Type B pancreatic cell (in vitro differentiated cells): Measurements from ENCODE around the gene LMAN2L. TPM values are rescaled to one million over a fixed set of nuclear protein-coding genes. Genes with fewer than 3 reads are reported as not detected.

ENCODE experiments used
- DNase-seq: peaks from one replicate; pipeline ENCODE4 v3.0.0; 2021; ENCODE audit warnings: mixed read lengths; ENCODE audit not compliant: unreplicated experiment; ENCODE audit errors: extremely low spot score
- H3K27ac Mint-ChIP-seq: 2 replicates; pipeline ENCODE4 v1.8.0; 2021; ENCODE audit warnings: mild to moderate bottlenecking, mixed read lengths
- H3K27me3 Mint-ChIP-seq: 2 replicates; pipeline ENCODE4 v1.8.0; 2021; ENCODE audit warnings: mixed read lengths
- H3K36me3 Mint-ChIP-seq: 2 replicates; pipeline ENCODE4 v1.8.0; 2021; ENCODE audit warnings: mixed read lengths
- H3K4me1 Mint-ChIP-seq: one replicate; pipeline ENCODE4 v1.8.0; 2021; ENCODE audit warnings: mixed read lengths; ENCODE audit not compliant: unreplicated experiment
- H3K4me3 Mint-ChIP-seq: 2 replicates; pipeline ENCODE4 v1.8.0; 2021; ENCODE audit warnings: mild to moderate bottlenecking, mixed read lengths
- H3K9me3 Mint-ChIP-seq: 2 replicates; pipeline ENCODE4 v1.8.0; 2021; ENCODE audit warnings: mixed read lengths
- total RNA-seq: library from RNA; stranded (reverse); gene quantifications from 2 replicates; pipeline ENCODE4 v1.2.1, GENCODE V29; 2021; ENCODE audit warnings: low replicate concordance
- TF ChIP-seq, protein P1 (sequence below): fragments of 200-600 bp; sonication (generic); conservative IDR thresholded peaks from 2 replicates; pipeline ENCODE4 v1.5.0; 2021; ENCODE audit warnings: antibody characterized with exemption, mild to moderate bottlenecking

The LMAN2L gene
- total RNA-seq, 1 donor from 2014 or later: 31.9 TPM

DNA sequence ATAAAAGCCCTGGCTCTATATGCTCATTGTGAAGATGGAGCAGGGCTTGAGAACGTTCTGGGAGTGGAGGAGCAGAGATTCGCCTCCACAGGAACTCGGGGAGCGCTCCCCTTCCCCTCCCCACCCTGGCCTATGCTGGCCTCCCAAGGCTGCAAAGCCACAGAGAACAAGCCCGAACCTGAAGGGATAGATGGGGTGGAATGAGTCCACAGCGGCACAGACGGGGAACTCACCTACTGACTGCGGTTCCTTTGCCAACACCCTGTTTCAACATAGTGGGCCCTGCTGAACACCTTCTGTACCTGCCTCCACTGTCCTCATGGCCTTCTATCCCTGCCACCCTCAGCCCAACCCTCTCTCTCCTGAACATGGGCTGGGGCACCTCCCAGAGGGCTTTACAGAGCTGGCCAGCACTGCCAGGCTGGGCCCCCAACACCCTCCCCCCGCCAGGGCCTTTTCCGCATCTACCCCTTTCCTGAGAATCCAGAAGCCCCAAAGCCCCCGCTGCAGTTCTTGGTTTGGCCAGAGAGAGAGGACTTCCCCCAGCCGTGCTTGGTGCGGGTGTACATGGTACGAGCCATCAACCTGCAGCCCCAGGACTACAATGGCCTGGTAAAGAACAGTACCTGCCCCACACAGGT is 41.5 kb downstream of the LMAN2L start:
- no peak for DNase-seq
- no peak overlapping the region for H3K4me3 Mint-ChIP-seq
- TF ChIP-seq, protein P1, sequence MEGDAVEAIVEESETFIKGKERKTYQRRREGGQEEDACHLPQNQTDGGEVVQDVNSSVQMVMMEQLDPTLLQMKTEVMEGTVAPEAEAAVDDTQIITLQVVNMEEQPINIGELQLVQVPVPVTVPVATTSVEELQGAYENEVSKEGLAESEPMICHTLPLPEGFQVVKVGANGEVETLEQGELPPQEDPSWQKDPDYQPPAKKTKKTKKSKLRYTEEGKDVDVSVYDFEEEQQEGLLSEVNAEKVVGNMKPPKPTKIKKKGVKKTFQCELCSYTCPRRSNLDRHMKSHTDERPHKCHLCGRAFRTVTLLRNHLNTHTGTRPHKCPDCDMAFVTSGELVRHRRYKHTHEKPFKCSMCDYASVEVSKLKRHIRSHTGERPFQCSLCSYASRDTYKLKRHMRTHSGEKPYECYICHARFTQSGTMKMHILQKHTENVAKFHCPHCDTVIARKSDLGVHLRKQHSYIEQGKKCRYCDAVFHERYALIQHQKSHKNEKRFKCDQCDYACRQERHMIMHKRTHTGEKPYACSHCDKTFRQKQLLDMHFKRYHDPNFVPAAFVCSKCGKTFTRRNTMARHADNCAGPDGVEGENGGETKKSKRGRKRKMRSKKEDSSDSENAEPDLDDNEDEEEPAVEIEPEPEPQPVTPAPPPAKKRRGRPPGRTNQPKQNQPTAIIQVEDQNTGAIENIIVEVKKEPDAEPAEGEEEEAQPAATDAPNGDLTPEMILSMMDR: no peak
- H3K4me1 Mint-ChIP-seq: peaks cover 4% of the 10 kb centered on the region
- H3K27me3 Mint-ChIP-seq: no peaks in the 10 kb centered on the region
- H3K9me3 Mint-ChIP-seq: no peaks in the 10 kb centered on the region
- no peak overlapping the region for H3K27ac Mint-ChIP-seq
- H3K36me3 Mint-ChIP-seq: peaks cover 10% of the 10 kb centered on the region

DNA sequence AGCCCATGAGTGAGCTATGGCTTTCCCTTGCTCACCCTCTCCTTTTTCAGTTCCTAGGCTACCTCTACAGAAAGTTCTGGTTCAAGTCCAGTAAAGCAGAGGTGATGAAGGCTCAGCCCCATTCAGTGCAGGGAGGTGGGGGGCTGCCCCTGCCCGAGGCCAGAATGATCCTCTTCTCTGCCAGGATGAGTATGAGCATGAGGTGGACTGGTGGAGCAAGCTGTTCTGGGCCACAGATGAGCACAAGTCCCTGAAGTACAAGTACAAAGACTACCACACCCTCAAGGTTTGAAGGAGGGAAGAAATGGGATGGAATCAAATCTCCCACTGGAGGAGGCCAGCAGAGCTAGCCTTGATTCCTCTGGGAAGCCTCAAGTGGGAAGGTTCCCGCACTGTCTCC is 42.4 kb downstream of the LMAN2L start:
- peaks cover 7% of the 10 kb centered on the region for H3K36me3 Mint-ChIP-seq
- no peaks in the 10 kb centered on the region for H3K27me3 Mint-ChIP-seq
- H3K9me3 Mint-ChIP-seq: no peaks in the 10 kb centered on the region
- no peak overlapping the region for H3K27ac Mint-ChIP-seq
- no peak overlapping the region for H3K4me3 Mint-ChIP-seq
- peaks cover 4% of the 10 kb centered on the region for H3K4me1 Mint-ChIP-seq
- TF ChIP-seq, protein P1: no peak
- DNase-seq: no peak

- Mint-ChIP-seq H3K4me3 (no peak overlapping the region), H3K36me3 (peaks cover under 1% of the 10 kb centered on the region), H3K9me3 (no peaks in the 10 kb centered on the region), H3K4me1 (peaks cover 4% of the 10 kb centered on the region), H3K27ac (no peak overlapping the region), H3K27me3 (no peaks in the 10 kb centered on the region)
- DNase-seq: no peak
- TF ChIP-seq, protein P1: no peak
Measured at GRCh38 chr2:96695602-96696001, 44.3 kb downstream of the LMAN2L start.

DNA sequence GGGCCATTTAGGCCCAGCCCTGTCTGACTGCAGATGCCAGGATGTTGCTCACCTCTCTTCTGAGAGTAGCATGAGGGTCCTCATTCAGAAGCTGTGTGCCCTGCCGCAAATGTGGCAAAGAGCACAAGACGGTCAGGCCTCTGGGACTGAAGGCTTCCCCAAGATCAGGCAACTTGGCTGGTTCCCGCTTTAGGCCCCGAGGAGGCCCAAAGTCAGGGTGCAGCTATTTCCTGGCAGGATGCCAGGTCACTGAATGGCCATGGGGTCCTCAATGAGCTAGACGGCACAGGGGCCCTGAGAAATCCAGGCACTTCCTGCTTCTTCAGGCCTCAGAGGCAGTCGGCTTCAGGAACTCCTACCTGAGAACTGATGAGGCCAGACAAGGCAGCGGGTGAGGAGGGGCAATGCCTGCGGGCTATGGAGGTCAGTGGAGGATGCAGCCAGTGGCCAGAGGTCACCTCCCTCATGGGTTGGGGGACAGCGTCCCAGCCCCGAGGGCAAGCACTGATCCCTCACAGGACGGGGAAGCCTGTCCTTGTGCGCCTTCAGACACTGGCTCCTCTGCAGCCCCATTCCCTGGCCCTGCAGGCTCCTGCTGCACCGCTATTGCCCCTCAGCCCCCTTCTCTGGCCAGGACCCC is 44.9 kb downstream of the LMAN2L start:
- TF ChIP-seq, protein P1: no peak
- H3K4me3 Mint-ChIP-seq: no peak overlapping the region
- DNase-seq: no peak
- no peaks in the 10 kb centered on the region for H3K9me3 Mint-ChIP-seq
- H3K27ac Mint-ChIP-seq: no peak overlapping the region
- peaks cover 4% of the 10 kb centered on the region for H3K4me1 Mint-ChIP-seq
- no peaks in the 10 kb centered on the region for H3K27me3 Mint-ChIP-seq
- H3K36me3 Mint-ChIP-seq: no peaks in the 10 kb centered on the region

GRCh38 chr2:96694279-96694678 is 45.6 kb downstream of the LMAN2L start:
- no peak for DNase-seq
- Mint-ChIP-seq H3K4me1 (peaks cover 4% of the 10 kb centered on the region), H3K9me3 (no peaks in the 10 kb centered on the region), H3K27ac (no peak overlapping the region), H3K27me3 (no peaks in the 10 kb centered on the region), H3K36me3 (no peaks in the 10 kb centered on the region), H3K4me3 (no peak overlapping the region)
- TF ChIP-seq, protein P1: no peak
